ENCODE measurements around the gene LRP6.

DNA sequence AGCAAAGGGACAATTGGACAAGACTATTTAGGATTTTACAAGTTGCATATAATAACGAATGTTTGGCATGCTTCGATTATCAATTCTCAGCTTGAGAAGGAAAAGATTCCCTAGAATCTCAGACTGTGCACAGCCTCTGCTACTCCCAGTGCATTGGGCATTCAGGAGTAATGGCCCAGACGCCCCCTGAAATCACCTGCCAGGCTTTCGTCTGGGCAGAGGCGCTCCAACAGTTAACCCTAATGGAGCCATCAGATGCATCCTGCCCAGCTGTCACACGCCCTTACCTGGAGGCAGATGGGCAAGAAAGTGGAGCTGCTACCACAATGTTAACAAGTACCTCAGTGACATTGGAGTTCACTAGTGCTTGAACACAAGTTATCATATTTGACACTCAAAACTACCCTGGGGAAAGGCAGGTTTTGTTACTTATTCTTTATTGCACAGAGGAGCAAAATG, 927 bp upstream of the LRP6 start:
- TF ChIP-seq, protein P1, sequence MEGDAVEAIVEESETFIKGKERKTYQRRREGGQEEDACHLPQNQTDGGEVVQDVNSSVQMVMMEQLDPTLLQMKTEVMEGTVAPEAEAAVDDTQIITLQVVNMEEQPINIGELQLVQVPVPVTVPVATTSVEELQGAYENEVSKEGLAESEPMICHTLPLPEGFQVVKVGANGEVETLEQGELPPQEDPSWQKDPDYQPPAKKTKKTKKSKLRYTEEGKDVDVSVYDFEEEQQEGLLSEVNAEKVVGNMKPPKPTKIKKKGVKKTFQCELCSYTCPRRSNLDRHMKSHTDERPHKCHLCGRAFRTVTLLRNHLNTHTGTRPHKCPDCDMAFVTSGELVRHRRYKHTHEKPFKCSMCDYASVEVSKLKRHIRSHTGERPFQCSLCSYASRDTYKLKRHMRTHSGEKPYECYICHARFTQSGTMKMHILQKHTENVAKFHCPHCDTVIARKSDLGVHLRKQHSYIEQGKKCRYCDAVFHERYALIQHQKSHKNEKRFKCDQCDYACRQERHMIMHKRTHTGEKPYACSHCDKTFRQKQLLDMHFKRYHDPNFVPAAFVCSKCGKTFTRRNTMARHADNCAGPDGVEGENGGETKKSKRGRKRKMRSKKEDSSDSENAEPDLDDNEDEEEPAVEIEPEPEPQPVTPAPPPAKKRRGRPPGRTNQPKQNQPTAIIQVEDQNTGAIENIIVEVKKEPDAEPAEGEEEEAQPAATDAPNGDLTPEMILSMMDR (conservative IDR thresholded peaks at IDR 0.05 in 1 of 2, IDR thresholded peaks at IDR 0.05 in 1 of 2; ENCODE audit: low read depth in 1 of 2, low read length in 2 of 2) = no peak
- no peak for TF ChIP-seq EZH2 (IDR thresholded peaks at IDR 0.05; ENCODE audit: low read length, missing control alignments)
